ENCODE data around the gene CRIP2. TPM values are rescaled to one million over a fixed set of nuclear protein-coding genes. Genes with fewer than 3 reads are reported as not detected.

CRIP2 gene
- total and polyA plus RNA-seq, 2 of the 8 experiments (the other 6 are each of a cell fraction or from before 2014, with no cell fraction given): 4.2 to 13.5 TPM

GRCh38 chr14:105430042-105430441 lies 44.6 kb upstream of the CRIP2 start (continued):
- no peak for TF ChIP-seq RXRA (IDR thresholded peaks at IDR 0.05; ENCODE audit: insufficient read depth, low read depth, low read length)
